ENCODE results near the gene MCTP1.

The MCTP1 gene

DNA sequence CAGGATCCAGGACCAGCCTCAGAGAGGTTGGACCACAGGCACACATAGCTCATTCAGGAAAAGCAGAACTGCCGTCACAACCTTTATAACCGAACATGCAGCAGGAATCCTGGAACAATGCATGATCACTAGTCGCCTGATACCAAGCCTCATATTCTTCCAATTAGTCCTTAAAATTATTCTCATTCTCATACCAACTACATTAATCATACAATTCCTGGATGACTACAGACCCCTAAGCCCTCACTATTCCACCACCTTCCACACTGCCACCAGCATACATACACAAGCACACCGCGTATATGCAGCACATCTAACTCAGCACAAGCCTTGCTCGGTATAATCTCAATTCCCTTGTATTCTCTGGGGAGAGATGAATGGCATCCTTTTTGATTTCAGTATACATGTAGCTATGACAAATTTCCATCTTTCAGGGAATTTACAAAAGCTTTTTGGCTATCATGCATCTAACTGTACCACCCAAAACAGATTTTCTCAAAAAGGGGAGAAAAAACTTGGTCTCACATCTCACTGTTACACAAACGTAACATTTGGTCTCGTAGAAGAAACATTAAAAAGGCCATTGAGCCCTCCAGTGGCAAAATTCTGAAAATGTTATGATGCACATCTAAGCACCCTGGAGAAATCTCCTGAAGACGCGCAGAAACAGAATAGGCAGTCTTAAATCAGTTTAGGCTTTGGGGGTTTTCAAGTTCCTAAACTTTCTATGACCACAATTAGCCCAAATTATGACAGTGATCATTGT, 46.2 kb downstream of the MCTP1 start:
- no peak overlapping the region for H3K4me3 ChIP-seq (ENCODE audit: control insufficient read depth, low read depth, low read length)
- peak; percentile 33 for DNase-seq (ENCODE audit: low read depth)
- TF ChIP-seq, protein P1, sequence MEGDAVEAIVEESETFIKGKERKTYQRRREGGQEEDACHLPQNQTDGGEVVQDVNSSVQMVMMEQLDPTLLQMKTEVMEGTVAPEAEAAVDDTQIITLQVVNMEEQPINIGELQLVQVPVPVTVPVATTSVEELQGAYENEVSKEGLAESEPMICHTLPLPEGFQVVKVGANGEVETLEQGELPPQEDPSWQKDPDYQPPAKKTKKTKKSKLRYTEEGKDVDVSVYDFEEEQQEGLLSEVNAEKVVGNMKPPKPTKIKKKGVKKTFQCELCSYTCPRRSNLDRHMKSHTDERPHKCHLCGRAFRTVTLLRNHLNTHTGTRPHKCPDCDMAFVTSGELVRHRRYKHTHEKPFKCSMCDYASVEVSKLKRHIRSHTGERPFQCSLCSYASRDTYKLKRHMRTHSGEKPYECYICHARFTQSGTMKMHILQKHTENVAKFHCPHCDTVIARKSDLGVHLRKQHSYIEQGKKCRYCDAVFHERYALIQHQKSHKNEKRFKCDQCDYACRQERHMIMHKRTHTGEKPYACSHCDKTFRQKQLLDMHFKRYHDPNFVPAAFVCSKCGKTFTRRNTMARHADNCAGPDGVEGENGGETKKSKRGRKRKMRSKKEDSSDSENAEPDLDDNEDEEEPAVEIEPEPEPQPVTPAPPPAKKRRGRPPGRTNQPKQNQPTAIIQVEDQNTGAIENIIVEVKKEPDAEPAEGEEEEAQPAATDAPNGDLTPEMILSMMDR (conservative IDR thresholded peaks at IDR 0.05; ENCODE audit: control insufficient read depth, insufficient read depth, low read depth, low read length): peak; percentile 36

DNA sequence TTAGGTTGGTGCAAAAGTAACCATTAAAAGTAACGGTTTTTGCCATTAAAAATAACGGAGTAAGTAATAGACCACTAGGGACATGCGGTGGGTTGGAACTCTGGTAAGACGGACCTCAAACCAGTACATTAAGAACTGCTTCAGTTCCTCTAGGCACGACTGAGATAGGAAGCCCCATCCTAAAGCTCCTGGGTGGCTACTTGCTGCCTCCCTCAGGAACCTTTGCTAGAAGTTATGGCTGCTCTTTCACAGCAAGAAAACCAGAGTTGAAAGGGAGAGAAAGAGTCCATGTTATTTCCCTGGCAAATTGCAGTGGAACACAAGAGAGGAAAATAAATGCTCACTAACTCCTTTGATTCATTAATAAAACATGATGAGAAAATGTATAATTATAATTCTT, 47.6 kb downstream of the MCTP1 start:
- DNase-seq (ENCODE audit: low read depth): no peak
- TF ChIP-seq, protein P1 (conservative IDR thresholded peaks at IDR 0.05; ENCODE audit: control insufficient read depth, insufficient read depth, low read depth, low read length): no peak
- H3K4me3 ChIP-seq (ENCODE audit: control insufficient read depth, low read depth, low read length): no peak overlapping the region

- DNase-seq (ENCODE audit: low read depth): no peak
- TF ChIP-seq, protein P1 (conservative IDR thresholded peaks at IDR 0.05; ENCODE audit: control insufficient read depth, insufficient read depth, low read depth, low read length): no peak
- H3K4me3 ChIP-seq (ENCODE audit: control insufficient read depth, low read depth, low read length): no peak overlapping the region
These were observed 49.4 kb downstream of the MCTP1 start for GRCh38 chr5:95235439-95235982.

DNA sequence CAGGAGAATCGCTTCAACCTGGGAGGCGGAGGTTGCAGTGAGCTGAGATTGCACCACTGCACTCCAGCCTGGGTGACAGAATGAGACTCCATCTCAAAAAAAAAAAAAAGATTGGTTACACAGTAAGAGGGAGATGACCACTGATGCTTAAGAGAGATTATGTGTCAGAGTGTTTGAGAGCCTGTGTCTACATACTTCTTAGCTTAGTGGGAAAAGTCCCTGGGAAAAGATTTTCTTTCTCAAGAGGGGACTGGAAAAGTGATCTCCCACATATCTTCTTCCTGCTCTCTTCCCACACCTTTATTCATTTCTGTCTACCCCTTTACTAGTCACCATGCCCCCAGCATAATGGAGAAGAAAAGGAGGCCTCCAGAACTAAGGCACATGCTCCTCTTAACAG, 55.2 kb downstream of the MCTP1 start:
- TF ChIP-seq, protein P1 (conservative IDR thresholded peaks at IDR 0.05; ENCODE audit: control insufficient read depth, insufficient read depth, low read depth, low read length): no peak
- no peak for DNase-seq (ENCODE audit: low read depth)
- no peak overlapping the region for H3K4me3 ChIP-seq (ENCODE audit: control insufficient read depth, low read depth, low read length)

DNA sequence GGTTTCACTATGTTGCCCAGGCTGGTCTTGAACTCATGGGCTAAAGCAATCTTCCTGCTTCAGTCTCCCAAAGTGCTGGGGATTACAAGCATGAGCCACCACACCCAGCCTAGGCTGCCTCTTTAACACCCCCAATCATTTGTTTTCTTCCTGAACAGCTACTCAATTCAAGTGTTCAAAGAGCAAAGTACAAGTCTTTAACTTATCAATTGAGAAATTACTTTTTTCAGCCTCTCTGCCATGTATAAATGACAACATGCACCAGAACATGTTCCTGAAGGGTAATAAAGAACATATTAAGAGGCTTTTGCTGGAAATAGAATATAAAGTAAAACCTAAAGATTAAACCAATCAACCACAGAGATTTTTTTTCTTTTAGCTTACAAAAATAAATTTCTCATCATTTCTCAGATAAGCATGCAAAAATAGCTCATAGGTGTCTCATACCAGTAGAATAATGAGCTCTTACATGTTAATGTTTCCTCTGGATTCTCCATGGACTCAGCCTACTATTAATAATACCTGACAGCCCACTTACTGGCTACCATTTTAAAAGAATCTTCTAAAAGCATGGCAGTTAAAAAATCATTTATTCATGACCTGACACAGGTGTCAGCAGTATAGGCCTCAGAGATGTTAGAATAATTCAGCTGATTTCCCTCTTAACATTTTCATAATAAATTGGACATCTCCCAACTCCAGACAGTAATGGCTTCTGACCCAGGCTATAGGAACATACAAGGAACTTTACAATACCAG, 60.0 kb downstream of the MCTP1 start:
- H3K4me3 ChIP-seq (ENCODE audit: control insufficient read depth, low read depth, low read length): no peak overlapping the region
- no peak for DNase-seq (ENCODE audit: low read depth)
- TF ChIP-seq, protein P1 (conservative IDR thresholded peaks at IDR 0.05; ENCODE audit: control insufficient read depth, insufficient read depth, low read depth, low read length): no peak

- TF ChIP-seq, protein P1 (conservative IDR thresholded peaks at IDR 0.05; ENCODE audit: control insufficient read depth, insufficient read depth, low read depth, low read length): no peak
- no peak for DNase-seq (ENCODE audit: low read depth)
- no peak overlapping the region for H3K4me3 ChIP-seq (ENCODE audit: control insufficient read depth, low read depth, low read length)
These were observed 61.2 kb downstream of the MCTP1 start for GRCh38 chr5:95223566-95224258.

Measured in fibroblast of mammary gland (primary cell).